H1 (cell line): Measurements from ENCODE around the gene BCL6B. TPM values are rescaled to one million over a fixed set of nuclear protein-coding genes. Genes with fewer than 3 reads are reported as not detected.

Experiments used
- CTCF ChIA-PET: fragments of 300-600 bp; sonication (Branson Sonifier 250); formaldehyde crosslinking; loops from one replicate; lab custom pipeline; 2021; ENCODE audit not compliant: partially characterized antibody; lab: Charles Lee
- POLR2A ChIA-PET: fragments of 300-600 bp; sonication (Branson Sonifier 250); formaldehyde crosslinking; loops from one replicate; lab custom pipeline; 2021; ENCODE audit warnings: inconsistent platforms; ENCODE audit not compliant: partially characterized antibody; lab: Charles Lee
- DNase-seq, 2 experiments: peaks; one replicate each; pipeline versions ENCODE4 v3.0.0 to v3.0.0-alpha.2; 2010 to 2022; ENCODE audit warnings: low spot score in 2 of 2, low read depth in 1 of 2, mixed read lengths in 1 of 2
- FAIRE-seq: peaks from 2 replicates; lab custom pipeline; 2011; peaks lifted over from hg19 to GRCh38; lab: Jason Lieb, UNC
- H2AFZ ChIP-seq: 2 replicates; pipeline ENCODE4 v1.8.1; 2012; ENCODE audit warnings: low read length, inconsistent platforms
- H2AK5ac ChIP-seq: 2 replicates; pipeline ENCODE4 v1.6.1; 2013; ENCODE audit warnings: low read depth, low read length
- H2BK120ac ChIP-seq: replicated peaks from 2 replicates; pipeline ENCODE3; 2013; ENCODE audit warnings: low read depth, low read length, inconsistent platforms
- H2BK12ac ChIP-seq: 2 replicates; pipeline ENCODE4 v1.6.1; 2013; ENCODE audit warnings: low read depth, low read length
- H2BK15ac ChIP-seq: 2 replicates; pipeline ENCODE4 v1.6.1; 2013; ENCODE audit warnings: low read length
- H2BK20ac ChIP-seq: 2 replicates; pipeline ENCODE4 v1.6.1; 2013; ENCODE audit warnings: low read length
- H2BK5ac ChIP-seq: 2 replicates; pipeline ENCODE4 v1.6.1; 2013; ENCODE audit warnings: low read depth, low read length
- H3K14ac ChIP-seq: 2 replicates; pipeline ENCODE4 v1.6.1; 2013; ENCODE audit warnings: inconsistent platforms; ENCODE audit not compliant: insufficient read length
- H3K18ac ChIP-seq: 2 replicates; pipeline ENCODE4 v1.6.1; 2013; ENCODE audit warnings: low read length; ENCODE audit errors: extremely low read depth
- H3K23ac ChIP-seq: 2 replicates; pipeline ENCODE4 v1.6.1; 2013; ENCODE audit warnings: inconsistent platforms; ENCODE audit not compliant: insufficient read length
- H3K23me2 ChIP-seq: 2 replicates; pipeline ENCODE4 v1.6.1; 2013; ENCODE audit warnings: low read depth, low read length
- H3K27ac ChIP-seq: 2 replicates; pipeline ENCODE4 v1.6.1; 2011; ENCODE audit warnings: low read depth, low read length, inconsistent platforms
- H3K27me3 ChIP-seq, 4 experiments: replicated peaks in 1 of 4; 1 replicate in 1 of 4; 2 replicates in 3 of 4; pipeline versions ENCODE4 v1.6.1 to v1.8.1; 2011 to 2013; ENCODE audit warnings: low read length in 3 of 4, mild to moderate bottlenecking in 3 of 4, inconsistent platforms in 2 of 4, mixed read lengths in 2 of 4, moderate library complexity in 1 of 4; ENCODE audit not compliant: control insufficient read depth in 3 of 4, insufficient read depth in 3 of 4; ENCODE audit errors: extremely low read depth in 1 of 4
- H3K36me3 ChIP-seq, 4 experiments: 2 replicates each; pipeline versions ENCODE4 v1.6.1 to v1.8.1; 2011 to 2013; ENCODE audit warnings: mild to moderate bottlenecking in 4 of 4, low read length in 3 of 4, moderate library complexity in 2 of 4, control low read depth in 1 of 4, inconsistent platforms in 1 of 4; ENCODE audit not compliant: insufficient read depth in 4 of 4, control insufficient read depth in 2 of 4
- H3K4ac ChIP-seq: replicated peaks from 2 replicates; pipeline ENCODE3; 2013; ENCODE audit warnings: low read length, low read depth, mixed read lengths, inconsistent platforms; ENCODE audit not compliant: insufficient read length
- H3K4me1 ChIP-seq, 4 experiments: replicated peaks in 1 of 4; 1 replicate in 1 of 4; 2 replicates in 3 of 4; pipeline versions ENCODE4 v1.6.1 to v1.8.1; 2011 to 2013; ENCODE audit warnings: low read length in 3 of 4, inconsistent platforms in 2 of 4, mixed read lengths in 1 of 4; ENCODE audit not compliant: insufficient read depth in 4 of 4, control insufficient read depth in 3 of 4
- H3K4me2 ChIP-seq, 2 experiments: 2 replicates each; pipeline versions ENCODE4 v1.6.1 to v1.8.1; 2011 to 2013; ENCODE audit warnings: low read depth in 2 of 2, low read length in 2 of 2, control low read depth in 1 of 2, inconsistent platforms in 1 of 2, mild to moderate bottlenecking in 1 of 2; ENCODE audit not compliant: insufficient read depth in 1 of 2
- H3K4me3 ChIP-seq, 4 experiments: fragments of 200-600, 300-600 bp in 1 of 4; sonication (generic), shearing (Covaris generic), sonication (Bioruptor Twin) in 1 of 4; 2 replicates each; pipeline versions ENCODE4 v1.5.1 to v1.8.1; 2011 to 2016; ENCODE audit warnings: low read length in 4 of 4, low read depth in 3 of 4, control low read depth in 2 of 4, inconsistent platforms in 2 of 4, mild to moderate bottlenecking in 2 of 4, mixed read lengths in 1 of 4, moderate library complexity in 1 of 4; ENCODE audit not compliant: insufficient read depth in 2 of 4; ENCODE audit errors: extremely low read depth in 1 of 4
- H3K56ac ChIP-seq: replicated peaks from 2 replicates; pipeline ENCODE3; 2013; ENCODE audit warnings: low read depth, mild to moderate bottlenecking, mixed read lengths, low read length, inconsistent platforms; ENCODE audit not compliant: insufficient read length
- H3K79me1 ChIP-seq: 2 replicates; pipeline ENCODE4 v1.6.1; 2013; ENCODE audit warnings: low read depth, low read length, control low read depth
- H3K79me2 ChIP-seq, 2 experiments: 2 replicates each; pipeline versions ENCODE4 v1.6.1 to v1.8.1; 2012 to 2013; ENCODE audit warnings: low read length in 2 of 2, mild to moderate bottlenecking in 2 of 2, inconsistent platforms in 1 of 2; ENCODE audit not compliant: insufficient read depth in 2 of 2, control insufficient read depth in 1 of 2
- H3K9ac ChIP-seq, 4 experiments: replicated peaks in 1 of 4; 1 replicate in 1 of 4; 2 replicates in 3 of 4; pipeline versions ENCODE4 v1.6.1 to v1.8.1; 2011 to 2013; ENCODE audit warnings: low read depth in 3 of 4, low read length in 3 of 4, control low read depth in 2 of 4, mild to moderate bottlenecking in 2 of 4, moderate library complexity in 2 of 4, inconsistent platforms in 1 of 4; ENCODE audit errors: extremely low read depth in 1 of 4
- H3K9me3 ChIP-seq, 2 experiments: 2 replicates each; pipeline versions ENCODE4 v1.6.1 to v1.8.1; 2012 to 2013; ENCODE audit warnings: mild to moderate bottlenecking in 2 of 2, moderate library complexity in 2 of 2, control low read depth in 1 of 2, inconsistent platforms in 1 of 2, low read depth in 1 of 2, low read length in 1 of 2, mixed read lengths in 1 of 2; ENCODE audit not compliant: insufficient read depth in 2 of 2
- H4K20me1 ChIP-seq, 2 experiments: replicated peaks in 1 of 2; 2 replicates each; pipeline versions ENCODE3 to v1.8.1; 2011 to 2013; ENCODE audit warnings: inconsistent platforms in 2 of 2, low read length in 2 of 2, mild to moderate bottlenecking in 1 of 2; ENCODE audit not compliant: insufficient read depth in 2 of 2, control insufficient read depth in 1 of 2
- H4K5ac ChIP-seq: 2 replicates; pipeline ENCODE4 v1.6.1; 2013; ENCODE audit warnings: low read length, low read depth, mixed read lengths, inconsistent platforms; ENCODE audit not compliant: insufficient read length
- H4K8ac ChIP-seq: 2 replicates; pipeline ENCODE4 v1.8.0; 2013; ENCODE audit warnings: mild to moderate bottlenecking, moderate library complexity, low read length, inconsistent platforms; ENCODE audit not compliant: insufficient read depth; ENCODE audit errors: extremely low read depth
- H4K91ac ChIP-seq: replicated peaks from 2 replicates; pipeline ENCODE3; 2013; ENCODE audit warnings: low read length, mixed read lengths, inconsistent platforms; ENCODE audit not compliant: insufficient read length
- CEBPB ChIP-seq: IDR thresholded peaks from 2 replicates; pipeline ENCODE4 v1.6.1; 2012; ENCODE audit warnings: low read depth, low read length
- CTBP2 ChIP-seq: IDR thresholded peaks from 2 replicates; pipeline ENCODE4 v1.7.0; 2011; ENCODE audit warnings: borderline replicate concordance, mild to moderate bottlenecking, moderate library complexity, mixed read lengths, low read length; ENCODE audit not compliant: insufficient read depth, insufficient read length
- HDAC6 ChIP-seq: IDR thresholded peaks from one replicate; pipeline ENCODE4 v1.7.1; 2012; ENCODE audit warnings: low read depth, mild to moderate bottlenecking, inconsistent platforms, low read length, moderate library complexity
- KDM1A ChIP-seq: fragments of 200-600, 300-600 bp; sonication (generic); IDR thresholded peaks from 2 replicates; pipeline ENCODE4 v1.7.1; 2016; ENCODE audit warnings: mild to moderate bottlenecking, low read length, borderline replicate concordance
- NANOG ChIP-seq: IDR thresholded peaks from 2 replicates; pipeline ENCODE4 v1.6.1; 2011; ENCODE audit warnings: low read length, low read depth, mild to moderate bottlenecking, inconsistent platforms; ENCODE audit not compliant: insufficient read depth, poor library complexity, severe bottlenecking
- NRF1 ChIP-seq: IDR thresholded peaks from 2 replicates; pipeline ENCODE4 v1.6.1; 2011; ENCODE audit warnings: mild to moderate bottlenecking, low read depth, low read length, improper control_type of control experiment
- PHF8 ChIP-seq: fragments of 200-600 bp; sonication (generic); conservative IDR thresholded peaks from 2 replicates; pipeline ENCODE4 v1.7.1; 2012; ENCODE audit warnings: low read depth, mild to moderate bottlenecking, inconsistent platforms, low read length, moderate library complexity
- TAF1 ChIP-seq: IDR thresholded peaks from 2 replicates; pipeline ENCODE4 v1.6.1; 2011; ENCODE audit warnings: mild to moderate bottlenecking, low read depth, low read length
- TCF12 ChIP-seq: IDR thresholded peaks from 2 replicates; pipeline ENCODE4 v1.6.1; 2011; ENCODE audit warnings: low read depth, mild to moderate bottlenecking, low read length
- YY1 ChIP-seq: IDR thresholded peaks from 2 replicates; pipeline ENCODE4 v1.6.1; 2011; ENCODE audit warnings: low read depth, mild to moderate bottlenecking, low read length
- WGBS, 2 experiments: shearing (Covaris generic) in 1 of 2; methylation state at CpG; one replicate each; pipeline versions ENCODE4 v1.1.6 to v1.1.7; 2013 to 2015; ENCODE audit warnings: low lambda C conversion rate in 2 of 2, mixed read lengths in 2 of 2, inconsistent platforms in 1 of 2, low coverage in 1 of 2, missing lambda C conversion rate in 1 of 2; ENCODE audit not compliant: insufficient replicate concordance in 2 of 2, insufficient coverage in 1 of 2, insufficient read length in 1 of 2; ENCODE audit errors: extremely low coverage in 1 of 2, missing lambda C conversion rate in 1 of 2; 5-methylcytosine and 5-hydroxymethylcytosine counted together
- polyA plus RNA-seq, 7 experiments: library from polyadenylated mRNA; depleted of rRNA in 3 of 7; stranded (reverse) in 5 of 7; unstranded in 2 of 7; fragments of >200 nt in 5 of 7; fragments of 200-250 nt in 2 of 7; gene quantifications; 1 replicate in 5 of 7; 2 replicates in 1 of 7; 4 replicates in 1 of 7; pipeline versions ENCODE4 v1.2.1 to v1.2.3, GENCODE V29; 2011 to 2013; ENCODE audit warnings: missing spikeins in 2 of 7, mixed read lengths in 2 of 7
- total RNA-seq: library from RNA; stranded (reverse); fragmentation: NEBNext Ultra II Directional; extraction: Animal tissue kit (Norgen Biotek cat#: 25700); gene quantifications from 2 replicates; pipeline ENCODE4 v1.2.1, GENCODE V29; 2021
- TF ChIP-seq, protein P1 (sequence below): IDR thresholded peaks from 2 replicates; pipeline ENCODE4 v1.6.1; 2011; ENCODE audit warnings: low read length, improper control_type of control experiment

BCL6B gene
- total and polyA plus RNA-seq, 2 of the 8 experiments (the other 6 are each of a cell fraction or from before 2014, with no cell fraction given), result 6.6 to 8.7 TPM

DNA sequence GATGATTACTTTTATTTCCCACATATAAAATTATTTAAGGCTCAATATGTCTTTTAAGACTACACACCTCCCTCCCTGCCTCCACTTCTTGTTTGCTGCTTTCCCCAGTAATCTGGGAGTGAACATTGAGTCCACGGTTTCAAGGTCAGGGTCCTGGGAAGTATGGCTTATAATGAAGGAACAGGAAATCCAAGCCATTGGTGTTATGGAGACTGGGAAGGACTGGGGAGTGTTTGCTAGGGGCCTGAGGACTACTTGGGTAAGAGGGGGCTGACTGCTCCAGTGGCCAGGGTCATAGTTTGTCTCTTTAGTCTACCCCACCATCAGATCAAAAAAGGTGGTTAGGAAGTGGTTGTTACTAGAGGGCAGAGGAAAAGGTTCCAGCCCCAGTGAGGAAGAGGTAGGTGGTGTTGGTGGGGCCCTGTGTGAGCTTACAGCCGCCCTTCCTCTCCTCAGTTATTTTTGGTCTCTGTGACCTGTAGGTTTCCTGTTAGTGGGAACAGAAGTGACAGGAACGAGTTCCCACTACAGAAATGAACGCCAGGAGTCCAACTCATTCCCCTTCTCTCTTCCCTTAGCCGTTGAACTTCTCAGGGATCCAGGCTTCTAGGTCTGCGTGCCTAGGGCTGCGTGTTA is 12.2 kb downstream of the BCL6B start:
- H2BK12ac ChIP-seq, result no peak overlapping the region
- peak overlapping the region; percentile 9 to 46 (median 39); a peak in 6 of 7 replicates for H3K9ac ChIP-seq
- no peaks in the 10 kb centered on the region for H3K79me2 ChIP-seq
- H3K14ac ChIP-seq, result no peak overlapping the region
- no peaks in the 10 kb centered on the region for H3K79me1 ChIP-seq
- H3K4me2 ChIP-seq, result peak overlapping the region; percentile 69 to 80
- H3K27me3 ChIP-seq, result no peaks in the 10 kb centered on the region
- peak overlapping the region; percentile 18 for H4K91ac ChIP-seq
- H3K4me3 ChIP-seq, result peak overlapping the region; percentile 78 to 88 (median 84)
- H3K18ac ChIP-seq, result 0 out of 2 replicates have a peak overlapping the region, but pooled peaks have one; percentile 5
- H3K27ac ChIP-seq, result peak overlapping the region; percentile 48; the same call in 1 of the 2 replicates
- H4K8ac ChIP-seq, result no peak overlapping the region
- ChIA-PET CTCF (interaction anchor here (0.7 to 1.6 kb wide), 7 partner anchors 11 to 193 kb away, joined by 3 to 8 read pairs (median 4); no protein-coding TSS in a partner anchor), POLR2A (interaction anchor here (0.6 to 1.5 kb wide), 5 partner anchors 8 to 973 kb away, joined by 3 to 15 read pairs (median 6); no protein-coding TSS in a partner anchor)
- H2AFZ ChIP-seq, result peak overlapping the region; percentile 68
- no peak overlapping the region for H2BK15ac ChIP-seq
- peaks cover 1 to 9% (median 4%) of the 10 kb centered on the region in 4 experiments; a peak in 4 of 7 replicates for H3K4me1 ChIP-seq
- no peak overlapping the region for H3K23ac ChIP-seq
- WGBS, 2 experiments, result 23% methylated on average over 7 of the region's 7 CpGs; no CpG with 5 or more reads in 1 of the 2 experiments
- H2BK5ac ChIP-seq, result peak overlapping the region; percentile 86
- H3K56ac ChIP-seq, result peak overlapping the region; percentile 33
- H2AK5ac ChIP-seq, result no peak overlapping the region
- peak overlapping the region; percentile 5 for H2BK120ac ChIP-seq
- H3K4ac ChIP-seq, result no peak overlapping the region
- H3K23me2 ChIP-seq, result peaks cover 11% of the 10 kb centered on the region; the same call in 1 of the 2 replicates
- H3K36me3 ChIP-seq, result no peaks in the 10 kb centered on the region
- H3K9me3 ChIP-seq, result no peaks in the 10 kb centered on the region
- H4K5ac ChIP-seq, result no peak overlapping the region
- peaks cover 0 to 7% of the 10 kb centered on the region in 2 experiments for H4K20me1 ChIP-seq
- H2BK20ac ChIP-seq, result no peak overlapping the region
- DNase-seq, result no peak
- FAIRE-seq, result no peak
- TF ChIP-seq, protein P1, sequence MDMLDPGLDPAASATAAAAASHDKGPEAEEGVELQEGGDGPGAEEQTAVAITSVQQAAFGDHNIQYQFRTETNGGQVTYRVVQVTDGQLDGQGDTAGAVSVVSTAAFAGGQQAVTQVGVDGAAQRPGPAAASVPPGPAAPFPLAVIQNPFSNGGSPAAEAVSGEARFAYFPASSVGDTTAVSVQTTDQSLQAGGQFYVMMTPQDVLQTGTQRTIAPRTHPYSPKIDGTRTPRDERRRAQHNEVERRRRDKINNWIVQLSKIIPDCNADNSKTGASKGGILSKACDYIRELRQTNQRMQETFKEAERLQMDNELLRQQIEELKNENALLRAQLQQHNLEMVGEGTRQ, result no peak
- TF ChIP-seq YY1 (no peak), PHF8 (no peak), TAF1 (no peak), HDAC6 (no peak), KDM1A (no peak), CTBP2 (no peak), NANOG (no peak), NRF1 (no peak), TCF12 (no peak), CEBPB (no peak)
